HG03565 (cell line): Measurements from ENCODE around the gene KIF12.
"Not testable (repeated sequence)": the region's sequence is repeated elsewhere in the genome, so short reads cannot be mapped to it uniquely, and the experiment has no call there.

Experiments
- ATAC-seq: cut with Tn5 transposase; IDR thresholded peaks from one replicate; pipeline ENCODE4 v1.9.1; 2021; ENCODE audit warnings: mild to moderate bottlenecking, moderate library complexity; ENCODE audit not compliant: unreplicated experiment

Gene KIF12

GRCh38 chr9:114049441-114050225 lies 49.5 kb downstream of the KIF12 start:
- ATAC-seq: no peak

GRCh38 chr9:114048533-114049415 lies 50.3 kb downstream of the KIF12 start:
- ATAC-seq: no peak

GRCh38 chr9:114047717-114048116 lies 51.4 kb downstream of the KIF12 start:
- ATAC-seq: no peak

GRCh38 chr9:114046875-114047274 lies 52.2 kb downstream of the KIF12 start:
- ATAC-seq: no peak

- no peak for ATAC-seq
These were observed 52.8 kb downstream of the KIF12 start for GRCh38 chr9:114046237-114046755.

- ATAC-seq: not testable (repeated sequence)
These were observed 55.4 kb downstream of the KIF12 start for GRCh38 chr9:114043660-114044059.
